NCI-H1417 (cell line): ENCODE data around the gene SRRM4.
"Not testable (repeated sequence)": the region's sequence is repeated elsewhere in the genome, so short reads cannot be mapped to it uniquely, and the experiment has no call there.

Source experiments
- DNase-seq, 3 experiments: peaks; one replicate each; lab custom pipeline; 2025; lab: John Stamatoyannopoulos, UW

SRRM4 gene

DNA sequence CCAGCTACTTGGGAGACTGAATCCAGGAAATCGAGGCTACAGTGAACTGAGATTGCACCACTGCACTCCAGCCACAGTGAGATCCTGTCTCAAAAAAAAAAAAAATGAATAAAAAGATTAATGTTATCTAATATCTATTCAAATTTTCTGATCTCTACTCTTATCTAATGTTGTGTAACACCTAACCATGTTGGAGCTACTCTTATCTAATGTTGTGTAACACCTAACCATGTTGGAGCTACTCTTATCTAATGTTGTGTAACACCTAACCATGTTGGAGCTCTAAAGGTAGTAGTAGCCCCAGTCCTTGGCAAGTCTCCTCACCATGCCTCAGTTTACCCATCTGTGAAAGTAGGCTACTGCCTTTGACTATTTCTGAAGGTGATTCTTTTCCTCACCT is 26.9 kb downstream of the SRRM4 start:
- not testable (repeated sequence) for DNase-seq

GRCh38 chr12:119008691-119009221 is 27.4 kb downstream of the SRRM4 start:
- DNase-seq, result peak in 1 of 3 experiments; percentile 18

DNA sequence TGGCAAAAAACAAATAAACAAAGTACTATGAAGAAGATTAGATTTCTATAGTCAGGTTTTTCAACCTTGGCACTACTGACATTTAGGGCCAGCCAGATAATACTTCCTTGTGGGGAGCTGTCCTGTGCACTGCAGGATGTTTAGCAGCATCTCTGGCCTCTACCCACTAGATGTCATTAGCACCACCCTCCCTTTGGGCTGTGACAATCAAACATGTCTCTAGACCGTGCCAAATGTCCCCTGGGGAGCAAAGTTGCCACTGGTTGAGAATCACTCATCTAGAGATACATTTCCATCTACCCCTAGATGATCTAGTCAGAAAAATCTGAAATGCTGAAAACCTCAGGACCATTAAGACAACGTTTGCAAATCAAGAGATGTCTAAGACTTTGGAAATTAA is 29.9 kb downstream of the SRRM4 start:
- DNase-seq, result no peak

- DNase-seq, result no peak
These were observed 30.8 kb downstream of the SRRM4 start for GRCh38 chr12:119012179-119012578.

DNA sequence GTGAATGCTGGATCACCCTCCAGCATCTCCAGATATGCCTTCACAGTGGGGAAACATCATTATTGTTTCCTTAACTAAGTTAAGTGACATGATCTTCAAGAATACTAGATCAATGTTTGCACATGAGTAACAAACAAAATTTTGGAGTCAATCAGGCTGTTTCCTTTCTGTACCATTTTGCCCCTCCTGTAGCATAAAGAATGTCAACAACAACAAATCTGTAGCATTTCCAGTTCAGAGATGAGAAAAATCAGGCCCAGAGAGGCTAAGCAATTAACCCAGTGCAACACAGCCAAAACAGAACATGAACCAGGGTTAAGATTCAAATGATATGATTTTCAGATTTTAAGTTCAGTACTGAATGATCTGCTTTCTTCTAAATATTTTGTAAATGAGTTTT is 31.7 kb downstream of the SRRM4 start:
- DNase-seq, result no peak

DNA sequence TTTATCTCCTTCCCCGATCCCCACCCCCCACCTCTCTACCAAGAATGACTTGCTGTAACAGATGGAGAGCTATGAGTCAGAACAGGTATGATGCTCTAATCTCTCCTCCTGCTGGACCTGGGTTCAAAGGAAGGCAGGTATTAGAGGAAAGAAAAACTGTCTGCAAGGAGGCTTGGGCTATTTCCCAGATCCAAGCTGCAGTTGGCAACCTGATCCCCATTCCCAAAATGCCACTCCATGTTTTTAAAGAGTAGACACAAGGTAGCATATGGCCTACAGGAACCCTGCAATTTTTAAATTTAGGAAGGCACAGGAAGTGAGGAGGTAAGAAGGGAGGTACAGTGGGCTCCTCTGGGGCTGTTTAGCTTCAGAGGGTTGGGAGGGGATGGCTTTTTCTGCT is 33.0 kb downstream of the SRRM4 start:
- no peak for DNase-seq

DNA sequence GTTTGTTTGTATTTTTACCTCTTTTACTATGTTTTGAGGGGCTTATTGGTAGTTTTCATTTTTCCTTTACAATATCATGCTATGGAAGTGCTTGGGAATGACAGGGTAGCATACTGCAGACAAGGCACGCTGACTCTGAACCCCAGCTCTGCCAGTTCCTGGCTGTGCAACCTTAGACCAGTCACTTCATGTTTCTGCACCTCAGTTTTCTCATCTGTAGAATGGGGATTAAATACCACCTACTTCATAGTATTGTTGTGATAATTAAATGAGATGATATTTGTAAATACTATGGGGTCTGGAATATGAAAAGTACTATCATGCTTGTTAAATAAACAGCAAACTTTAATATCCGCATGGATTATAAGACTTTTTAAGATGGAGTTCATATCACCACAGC is 35.4 kb downstream of the SRRM4 start:
- DNase-seq, result no peak

DNA sequence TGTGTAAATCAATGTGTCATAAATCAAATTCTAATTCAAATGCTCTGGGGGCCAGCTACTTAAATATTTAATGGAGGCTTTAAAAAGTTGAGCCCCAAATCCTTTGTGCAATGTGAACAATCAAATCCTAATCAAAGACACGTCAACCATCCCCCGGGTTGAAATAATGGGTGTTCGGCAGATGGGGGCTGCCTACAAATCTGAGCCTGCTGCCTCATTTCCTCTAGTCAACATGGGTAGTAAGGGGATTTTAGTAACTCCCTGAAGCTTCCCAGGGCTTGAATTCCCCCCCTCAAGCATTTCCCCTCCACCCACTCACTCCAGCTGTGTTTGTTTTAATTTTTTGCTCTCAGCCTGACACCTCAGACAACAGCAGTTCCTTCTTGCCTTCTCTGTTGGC is 37.8 kb downstream of the SRRM4 start:
- no peak for DNase-seq

DNA sequence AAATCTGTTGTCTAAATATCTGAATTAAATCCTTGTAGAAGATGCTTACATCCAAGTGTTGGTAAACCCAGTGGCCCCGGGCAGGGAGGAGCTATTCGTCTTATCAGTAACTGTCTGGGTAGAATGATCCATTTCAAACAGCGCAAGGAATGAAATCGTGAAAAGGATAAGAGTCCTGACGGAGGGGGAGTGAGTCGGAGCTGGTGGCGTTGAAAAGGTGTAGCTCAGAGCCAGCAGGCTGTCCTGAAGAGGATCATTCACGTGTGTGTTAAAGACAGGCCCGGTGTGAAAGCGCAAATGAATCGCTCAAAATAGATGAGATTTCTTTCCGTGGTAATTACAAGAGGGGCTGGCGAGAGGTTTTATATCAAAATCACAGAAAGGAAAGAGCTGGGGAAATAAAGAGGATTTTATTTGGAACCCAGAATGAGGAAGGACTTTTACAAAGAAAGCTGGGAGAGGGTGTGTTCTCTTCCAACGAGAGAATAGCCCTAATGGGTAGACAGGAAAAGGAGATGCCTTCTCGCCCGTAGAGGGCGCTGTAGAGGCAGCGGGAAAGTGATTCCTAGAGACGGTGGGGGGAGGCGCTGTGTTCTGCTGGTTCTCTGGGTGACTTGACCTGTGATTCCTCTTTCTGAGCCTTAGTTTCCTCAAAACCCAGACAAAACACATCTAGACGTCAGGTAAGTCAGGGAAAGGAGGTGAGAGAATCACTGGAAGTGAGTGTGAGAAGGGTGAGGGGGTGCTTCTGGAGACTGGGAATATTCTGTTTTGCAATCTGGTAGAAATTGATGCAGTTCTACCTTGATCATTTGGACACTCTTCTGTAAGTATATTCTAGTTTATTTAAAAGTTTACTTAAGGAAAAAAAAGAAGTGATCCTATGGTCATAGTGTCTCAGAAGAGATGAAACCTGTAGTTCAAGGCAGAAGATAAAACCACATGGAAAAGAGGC is 39.3 kb downstream of the SRRM4 start:
- peak in 1 of 3 experiments; percentile 10 for DNase-seq

DNA sequence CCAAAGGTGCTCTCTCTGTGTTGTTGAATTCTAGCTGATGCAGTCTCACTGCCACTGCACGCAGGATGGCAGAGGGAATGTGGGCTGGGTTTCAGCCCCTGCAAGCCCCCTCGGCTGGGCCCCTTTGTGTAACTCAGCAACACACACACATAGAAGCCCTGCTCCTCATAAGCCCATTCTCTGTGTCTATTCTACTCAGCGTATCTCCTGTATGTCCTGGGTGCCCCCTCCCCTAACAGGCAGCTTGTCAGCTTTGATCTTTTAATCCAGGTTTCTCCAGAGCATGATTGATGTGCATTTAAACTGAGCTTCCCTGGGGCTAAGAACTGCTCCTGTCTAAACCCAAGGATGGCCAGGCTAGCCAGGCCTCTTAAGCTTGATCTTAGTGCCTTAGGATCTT is 43.0 kb downstream of the SRRM4 start:
- DNase-seq, result no peak

- DNase-seq, result no peak
These were observed 44.4 kb downstream of the SRRM4 start for GRCh38 chr12:119025786-119026185.

DNA sequence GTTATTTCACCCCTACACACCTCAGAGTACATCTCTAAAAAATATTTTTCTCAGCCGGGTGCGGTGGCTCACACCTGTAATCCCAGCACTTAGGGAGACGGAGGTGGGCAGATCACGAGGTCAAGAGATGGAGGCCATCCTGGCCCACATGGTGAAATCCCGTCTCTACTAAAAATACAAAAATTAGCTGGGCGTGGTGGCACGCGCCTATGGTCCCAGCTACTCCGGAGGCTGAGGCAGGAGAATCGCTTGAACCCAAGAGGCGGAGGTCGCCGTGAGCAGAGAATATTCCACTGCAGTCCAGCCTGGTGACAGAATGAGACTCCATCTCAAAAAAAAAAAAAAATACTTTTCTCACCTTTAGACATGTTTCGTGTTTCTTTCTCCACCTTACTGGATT is 52.0 kb downstream of the SRRM4 start:
- not testable (repeated sequence) for DNase-seq

DNA sequence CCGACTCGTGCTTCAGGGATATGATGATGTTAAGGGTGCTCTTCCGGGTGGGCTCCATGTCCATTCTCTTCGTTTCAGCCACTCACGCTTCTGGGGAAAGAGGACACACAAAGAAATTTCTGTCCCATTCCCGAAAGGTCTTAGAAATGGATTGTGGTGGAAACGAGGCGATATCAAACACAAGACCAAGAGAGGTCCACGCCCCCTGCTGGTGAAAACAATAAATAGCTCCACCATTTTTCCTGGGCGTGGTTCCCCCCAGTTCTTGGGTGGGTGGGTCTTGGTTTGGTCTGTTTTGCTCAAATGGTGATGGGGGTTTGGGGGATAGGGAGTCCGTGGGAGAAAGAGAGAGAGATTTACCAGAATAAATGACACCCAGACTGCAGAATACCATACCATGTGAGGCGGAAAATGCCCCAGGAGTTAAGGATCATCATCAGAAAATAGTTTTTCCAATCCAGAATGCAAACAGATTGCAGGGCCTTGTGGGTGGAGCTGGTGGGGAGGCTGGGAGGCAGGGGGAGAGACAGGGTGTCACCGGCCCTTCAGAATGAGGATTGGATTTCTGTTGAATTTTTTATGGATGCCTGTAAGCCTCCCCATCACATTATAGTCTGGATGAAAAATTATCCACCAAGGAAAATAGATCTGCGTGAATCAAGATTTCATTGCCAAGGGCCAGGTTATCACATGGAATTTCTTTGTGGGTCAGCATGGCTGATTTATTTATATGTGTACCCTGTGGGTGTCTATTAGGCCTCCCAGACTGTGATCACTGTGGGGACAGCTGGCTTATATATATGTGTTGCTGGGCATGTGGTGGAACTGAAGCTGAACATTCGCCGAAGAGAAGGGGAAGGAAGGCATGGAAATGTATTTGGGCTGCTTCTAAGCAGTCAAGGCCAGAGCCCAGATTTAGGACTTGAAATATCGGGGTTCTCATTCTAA is 55.8 kb downstream of the SRRM4 start:
- DNase-seq, result peak; percentile 8 to 78 (median 38)

DNA sequence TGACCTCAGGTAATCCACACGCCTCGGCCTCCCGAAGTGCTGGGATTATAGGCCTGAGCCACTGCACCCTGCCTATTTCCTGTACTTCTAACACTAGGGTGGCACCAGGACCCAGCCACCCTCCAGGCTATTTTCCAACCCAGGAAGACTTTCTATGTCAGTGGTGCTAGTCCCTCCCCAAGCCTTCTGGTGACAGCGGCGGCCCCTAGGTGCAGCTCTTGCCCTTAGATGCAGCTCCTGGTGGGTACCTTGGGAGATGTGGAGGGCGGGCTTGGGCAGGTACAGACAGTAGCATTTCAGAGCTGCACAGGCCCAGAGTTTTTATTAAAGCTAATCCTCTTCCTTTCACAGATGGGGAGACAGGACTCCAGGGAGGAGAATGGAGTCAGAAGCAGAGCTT is 62.8 kb downstream of the SRRM4 start:
- DNase-seq, result no peak

DNA sequence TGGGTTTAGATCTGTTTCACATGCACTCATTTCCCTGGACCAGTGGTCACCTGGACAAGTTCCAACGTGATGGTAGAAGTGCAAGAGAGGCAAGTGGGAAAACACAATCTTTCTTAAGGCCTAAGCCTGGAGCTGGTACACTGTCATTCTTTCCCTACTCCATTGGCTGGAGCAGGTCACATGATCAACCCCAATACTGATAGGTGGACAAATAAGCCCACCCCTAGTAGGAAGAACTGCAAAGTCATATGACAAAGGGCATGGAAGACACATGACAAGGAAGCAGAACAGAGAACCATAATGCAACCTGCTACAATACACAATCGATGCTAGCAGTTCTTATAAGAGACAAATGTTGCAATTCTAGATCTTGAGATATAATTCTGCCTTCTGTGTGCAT is 66.3 kb downstream of the SRRM4 start:
- no peak for DNase-seq

- DNase-seq, result no peak
These were observed 69.3 kb downstream of the SRRM4 start for GRCh38 chr12:119050663-119051062.

- DNase-seq, result no peak
These were observed 70.1 kb downstream of the SRRM4 start for GRCh38 chr12:119051474-119051873.

DNA sequence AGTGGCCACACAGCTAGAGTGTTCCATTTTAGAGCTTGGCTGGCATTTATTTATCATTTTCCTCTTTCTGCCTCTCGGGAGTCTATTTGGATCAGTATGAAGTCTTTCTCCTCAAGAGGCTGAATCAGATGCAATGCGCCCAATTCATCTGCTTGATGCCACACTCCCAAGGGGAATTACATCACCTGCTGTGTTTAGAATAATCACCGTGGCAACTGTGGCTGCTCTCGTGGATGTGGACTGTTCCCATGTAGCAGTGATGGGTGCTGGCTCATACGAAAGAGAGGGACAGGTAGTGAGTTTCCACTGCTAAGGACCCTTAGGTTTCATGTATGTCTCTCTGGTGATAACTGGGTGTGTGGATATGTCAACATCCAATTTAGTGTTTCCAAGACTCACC is 70.7 kb downstream of the SRRM4 start:
- DNase-seq, result no peak

GRCh38 chr12:119055977-119056376 is 74.6 kb downstream of the SRRM4 start:
- no peak for DNase-seq

- DNase-seq, result peak in 1 of 3 experiments; percentile 76
These were observed 79.8 kb downstream of the SRRM4 start for GRCh38 chr12:119060847-119061796.
